Endothelial cell of umbilical vein (primary cell): ENCODE data around the gene NCKAP5.

ENCODE experiments used
- CTCF ChIP-seq, 2 donors: IDR thresholded peaks; 1 replicate in 1 of 2; 2 replicates in 1 of 2; pipeline ENCODE4 v1.5.1; 2011; ENCODE audit warnings: low read length in 2 of 2, mild to moderate bottlenecking in 2 of 2, moderate library complexity in 2 of 2, control low read depth in 1 of 2, inconsistent platforms in 1 of 2, low read depth in 1 of 2; ENCODE audit not compliant: insufficient read depth in 1 of 2; ENCODE audit errors: extremely low read depth in 1 of 2
- EZH2 ChIP-seq: IDR thresholded peaks from 2 replicates; pipeline ENCODE4 v1.6.1; 2012; ENCODE audit warnings: borderline replicate concordance, low read depth, mild to moderate bottlenecking, moderate library complexity, low read length, inconsistent platforms; ENCODE audit not compliant: severe bottlenecking
- FOS ChIP-seq: IDR thresholded peaks from 2 replicates; pipeline ENCODE4 v1.6.1; 2011; ENCODE audit warnings: mild to moderate bottlenecking, low read length, moderate library complexity, borderline replicate concordance; ENCODE audit not compliant: insufficient read depth
- JUN ChIP-seq: IDR thresholded peaks from 2 replicates; pipeline ENCODE4 v1.6.1; 2011; ENCODE audit warnings: borderline replicate concordance, low read depth; ENCODE audit not compliant: insufficient read length, insufficient read depth
- MAX ChIP-seq: IDR thresholded peaks from 2 replicates; pipeline ENCODE4 v1.6.1; 2011; ENCODE audit not compliant: insufficient read depth, insufficient read length
- MYC ChIP-seq: IDR thresholded peaks from one replicate; pipeline ENCODE4 v1.6.1; 2011; ENCODE audit warnings: mild to moderate bottlenecking, low read depth, low read length
- POLR2A ChIP-seq: IDR thresholded peaks from 2 replicates; pipeline ENCODE4 v1.6.1; 2012; ENCODE audit warnings: low read depth, mild to moderate bottlenecking, control low read depth, low read length
- POLR2AphosphoS5 ChIP-seq: IDR thresholded peaks from 2 replicates; pipeline ENCODE4 v1.6.1; 2012; ENCODE audit warnings: low read depth, mild to moderate bottlenecking, control low read depth, low read length, moderate library complexity; ENCODE audit not compliant: insufficient read depth

- TF ChIP-seq CTCF (IDR thresholded peaks at IDR 0.05; ENCODE audit: extremely low read depth in 1 of 2, insufficient read depth in 1 of 2, low read depth in 1 of 2, low read length in 2 of 2) = no peak
- TF ChIP-seq EZH2 = no peak
- TF ChIP-seq POLR2AphosphoS5 = no peak
- no peak for TF ChIP-seq POLR2A
- no peak for TF ChIP-seq MYC
- TF ChIP-seq MAX = no peak
- TF ChIP-seq FOS = no peak
- TF ChIP-seq JUN = no peak
Measured at GRCh38 chr2:133158024-133158423, 410.2 kb downstream of the NCKAP5 start.
